HEK293 (cell line): ENCODE measurements around the gene CMTM8.

Experiments
- CTCF ChIA-PET: fragments of 350-600 bp; formaldehyde crosslinking; extraction: SDS; loops from one replicate; lab custom pipeline; 2021; ENCODE audit warnings: antibody characterized with exemption; lab: Yijun Ruan, JAX
- POLR2A ChIA-PET: fragments of 300-600 bp; formaldehyde crosslinking; extraction: SDS; loops from one replicate; lab custom pipeline; 2020; ENCODE audit warnings: antibody characterized with exemption, inconsistent platforms; lab: Yijun Ruan, JAX
- H3K27ac ChIP-seq: fragments of 200-500 bp; sonication (Bioruptor generic); 2 replicates; pipeline ENCODE4 v1.5.1; 2014; ENCODE audit warnings: low read depth, low read length, control low read depth, inconsistent platforms; ENCODE audit errors: extremely low read depth
- H3K36me3 ChIP-seq, 2 experiments: fragments of 200-500 bp in 1 of 2; sonication (Bioruptor generic) in 1 of 2; 1 replicate in 1 of 2; 2 replicates in 1 of 2; pipeline ENCODE4 v1.5.1; 2014 to 2017; ENCODE audit warnings: inconsistent platforms in 2 of 2, low read length in 2 of 2; ENCODE audit not compliant: control insufficient read depth in 2 of 2, insufficient read depth in 1 of 2
- H3K4me1 ChIP-seq: fragments of 200-500 bp; sonication (Bioruptor generic); 2 replicates; pipeline ENCODE4 v1.5.1; 2014; ENCODE audit warnings: mild to moderate bottlenecking, low read length, inconsistent platforms; ENCODE audit not compliant: control insufficient read depth, insufficient read depth
- H3K4me3 ChIP-seq: 2 replicates; pipeline ENCODE4 v1.5.1; 2011; ENCODE audit warnings: low read depth, mild to moderate bottlenecking, control low read depth, low read length, moderate library complexity
- H3K9me3 ChIP-seq: fragments of 200-500 bp; sonication (Bioruptor generic); 2 replicates; pipeline ENCODE4 v1.5.1; 2014; ENCODE audit warnings: low read depth, low read length, inconsistent platforms; ENCODE audit not compliant: control insufficient read depth, insufficient read depth
- KLF9 ChIP-seq: fragments of 450-650 bp; formaldehyde crosslinking; IDR thresholded peaks from 2 replicates; pipeline ENCODE4 v1.5.1; 2016; ENCODE audit warnings: missing biosample characterization, missing genetic modification characterization, low read depth
- PRDM6 ChIP-seq: fragments of 450-650 bp; formaldehyde crosslinking; IDR thresholded peaks from 2 replicates; pipeline ENCODE4 v1.5.1; 2017; ENCODE audit warnings: missing biosample characterization, missing genetic modification characterization
- SP3 ChIP-seq: fragments of 450-650 bp; formaldehyde crosslinking; IDR thresholded peaks from 2 replicates; pipeline ENCODE4 v1.5.1; 2016; ENCODE audit warnings: missing biosample characterization, missing genetic modification characterization
- ZFHX2 ChIP-seq: fragments of 450-650 bp; formaldehyde crosslinking; conservative IDR thresholded peaks from 2 replicates; pipeline ENCODE4 v1.5.1; 2016; ENCODE audit warnings: missing biosample characterization, missing genetic modification characterization
- ZNF2 ChIP-seq: fragments of 450-650 bp; formaldehyde crosslinking; IDR thresholded peaks from 2 replicates; pipeline ENCODE4 v1.5.1; 2016; ENCODE audit warnings: missing biosample characterization, missing genetic modification characterization
- ZNF214 ChIP-seq: fragments of 450-650 bp; formaldehyde crosslinking; IDR thresholded peaks from 2 replicates; pipeline ENCODE4 v1.5.1; 2017; ENCODE audit warnings: missing biosample characterization, mild to moderate bottlenecking, missing genetic modification characterization, borderline replicate concordance
- ZNF23 ChIP-seq: fragments of 450-650 bp; formaldehyde crosslinking; IDR thresholded peaks from 2 replicates; pipeline ENCODE4 v1.5.1; 2016; ENCODE audit warnings: missing biosample characterization, missing genetic modification characterization, borderline replicate concordance
- ZNF26 ChIP-seq: fragments of 450-650 bp; formaldehyde crosslinking; IDR thresholded peaks from 2 replicates; pipeline ENCODE4 v1.5.1; 2016; ENCODE audit warnings: missing biosample characterization, missing genetic modification characterization
- ZNF266 ChIP-seq: fragments of 450-650 bp; formaldehyde crosslinking; IDR thresholded peaks from 2 replicates; pipeline ENCODE4 v1.5.1; 2016; ENCODE audit warnings: missing biosample characterization, missing genetic modification characterization, low read depth
- ZNF354C ChIP-seq: fragments of 450-650 bp; formaldehyde crosslinking; IDR thresholded peaks from 2 replicates; pipeline ENCODE4 v1.5.1; 2016; ENCODE audit warnings: missing biosample characterization, missing genetic modification characterization, low read depth, borderline replicate concordance
- ZNF391 ChIP-seq: fragments of 450-650 bp; formaldehyde crosslinking; IDR thresholded peaks from 2 replicates; pipeline ENCODE4 v1.5.1; 2016; ENCODE audit warnings: low read depth, missing biosample characterization, missing genetic modification characterization, borderline replicate concordance
- ZNF433 ChIP-seq: fragments of 450-650 bp; formaldehyde crosslinking; IDR thresholded peaks from 2 replicates; pipeline ENCODE4 v1.5.1; 2016; ENCODE audit warnings: missing biosample characterization, missing genetic modification characterization, low read depth
- ZNF549 ChIP-seq: fragments of 450-650 bp; IDR thresholded peaks from 2 replicates; pipeline ENCODE4 v1.5.1; 2018; ENCODE audit warnings: missing biosample characterization, missing genetic modification characterization, mild to moderate bottlenecking, inconsistent platforms, moderate library complexity
- ZNF560 ChIP-seq: fragments of 450-650 bp; formaldehyde crosslinking; IDR thresholded peaks from 2 replicates; pipeline ENCODE4 v1.5.1; 2017; ENCODE audit warnings: missing biosample characterization, missing genetic modification characterization, borderline replicate concordance
- ZNF629 ChIP-seq: fragments of 450-650 bp; formaldehyde crosslinking; IDR thresholded peaks from 2 replicates; pipeline ENCODE4 v1.5.1; 2017; ENCODE audit warnings: missing biosample characterization, missing genetic modification characterization
- ZNF76 ChIP-seq: fragments of 450-650 bp; formaldehyde crosslinking; IDR thresholded peaks from 2 replicates; pipeline ENCODE4; 2016; ENCODE audit warnings: low read depth, missing biosample characterization, missing genetic modification characterization, borderline replicate concordance
- TF ChIP-seq, protein P1 (sequence below): fragments of 450-650 bp; formaldehyde crosslinking; IDR thresholded peaks from 2 replicates; pipeline ENCODE4 v1.5.1; 2016; ENCODE audit warnings: missing biosample characterization, missing genetic modification characterization

The CMTM8 gene

GRCh38 chr3:32243519-32243918 is 5.0 kb downstream of the CMTM8 start:
- no peak overlapping the region for H3K27ac ChIP-seq
- H3K9me3 ChIP-seq: no peaks in the 10 kb centered on the region
- TF ChIP-seq ZNF2 (tag by site-specific recombination): no peak
- TF ChIP-seq ZFHX2 (tag by site-specific recombination): no peak
- no peak for TF ChIP-seq SP3 (tag by site-specific recombination)
- no peak for TF ChIP-seq ZNF560 (tag by site-specific recombination)
- no peak for TF ChIP-seq ZNF433 (tag by site-specific recombination)
- no peak for TF ChIP-seq ZNF23 (tag by site-specific recombination)
- no peak for TF ChIP-seq ZNF214 (tag by site-specific recombination)
- TF ChIP-seq ZNF76: no peak
- TF ChIP-seq ZNF549 (tag by site-specific recombination): no peak
- TF ChIP-seq ZNF26 (tag by site-specific recombination): no peak
- TF ChIP-seq ZNF266 (tag by site-specific recombination): no peak
- no peak for TF ChIP-seq ZNF354C (tag by site-specific recombination)
- no peak for TF ChIP-seq PRDM6
- TF ChIP-seq, protein P1, sequence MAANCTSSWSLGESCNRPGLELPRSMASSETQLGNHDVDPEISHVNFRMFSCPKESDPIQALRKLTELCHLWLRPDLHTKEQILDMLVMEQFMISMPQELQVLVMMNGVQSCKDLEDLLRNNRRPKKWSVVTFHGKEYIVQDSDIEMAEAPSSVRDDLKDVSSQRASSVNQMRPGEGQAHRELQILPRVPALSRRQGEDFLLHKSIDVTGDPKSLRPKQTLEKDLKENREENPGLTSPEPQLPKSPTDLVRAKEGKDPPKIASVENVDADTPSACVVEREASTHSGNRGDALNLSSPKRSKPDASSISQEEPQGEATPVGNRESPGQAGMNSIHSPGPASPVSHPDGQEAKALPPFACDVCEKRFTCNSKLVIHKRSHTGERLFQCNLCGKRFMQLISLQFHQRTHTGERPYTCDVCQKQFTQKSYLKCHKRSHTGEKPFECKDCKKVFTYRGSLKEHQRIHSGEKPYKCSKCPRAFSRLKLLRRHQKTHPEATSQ (tag by site-specific recombination): no peak
- no peak for TF ChIP-seq KLF9
- no peak overlapping the region for H3K4me3 ChIP-seq
- POLR2A ChIA-PET: no interaction called here
- CTCF ChIA-PET: interaction anchor here (0.7 kb wide), 1 partner anchor 10 kb away, joined by 4 read pairs; no protein-coding TSS in a partner anchor
- H3K4me1 ChIP-seq: no peaks in the 10 kb centered on the region; the same call in 1 of the 2 replicates
- peaks cover 0 to 10% of the 10 kb centered on the region in 2 experiments; a peak in 2 of 3 replicates for H3K36me3 ChIP-seq

- no peaks in the 10 kb centered on the region for H3K9me3 ChIP-seq
- CTCF ChIA-PET: interaction anchor here (0.6 to 0.9 kb wide), 2 partner anchors 68 to 840 kb away, joined by 3 to 4 read pairs; no protein-coding TSS in a partner anchor
- TF ChIP-seq ZNF391 (tag by site-specific recombination): no peak
- TF ChIP-seq ZNF629 (tag by site-specific recombination): 0 out of 2 replicates have a peak, but pooled peaks have one; percentile 14
- POLR2A ChIA-PET: no interaction called here
- peaks cover 0 to 10% of the 10 kb centered on the region in 2 experiments; a peak in 2 of 3 replicates for H3K36me3 ChIP-seq
- no peak overlapping the region for H3K27ac ChIP-seq
- no peaks in the 10 kb centered on the region; the same call in 1 of the 2 replicates for H3K4me1 ChIP-seq
- no peak overlapping the region for H3K4me3 ChIP-seq
Measured at GRCh38 chr3:32245200-32245599, 6.7 kb downstream of the CMTM8 start.
